T follicular helper cell (primary cell): Measurements from ENCODE around the gene PLOD3.
"Not testable (repeated sequence)": the region's sequence is repeated elsewhere in the genome, so short reads cannot be mapped to it uniquely, and the experiment has no call there.

Experiments
- DNase-seq: peaks from one replicate; pipeline ENCODE4 v3.0.0-alpha.2; 2020; ENCODE audit warnings: low read depth

Gene PLOD3

DNA sequence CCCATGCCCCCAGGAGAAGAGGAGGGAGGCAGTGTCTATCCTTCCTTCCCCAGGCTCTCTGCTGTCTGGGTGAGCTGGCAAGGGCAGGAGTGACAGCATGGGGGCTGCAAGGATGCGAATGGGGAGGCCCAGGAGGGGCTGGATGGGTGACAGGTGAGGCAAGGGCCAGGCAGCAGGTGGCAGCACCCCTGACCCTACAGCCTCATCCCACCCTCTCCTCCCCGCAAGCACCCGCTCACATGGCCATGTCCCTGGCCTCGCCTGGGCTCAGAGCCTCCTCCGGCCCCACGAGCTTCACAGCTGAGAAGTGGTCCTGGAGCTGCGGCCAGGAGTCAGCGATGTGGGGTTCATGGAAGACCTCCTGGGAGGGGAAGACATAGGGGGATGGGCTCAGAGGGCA lies 5.4 kb downstream of the PLOD3 start:
- DNase-seq = no peak

DNA sequence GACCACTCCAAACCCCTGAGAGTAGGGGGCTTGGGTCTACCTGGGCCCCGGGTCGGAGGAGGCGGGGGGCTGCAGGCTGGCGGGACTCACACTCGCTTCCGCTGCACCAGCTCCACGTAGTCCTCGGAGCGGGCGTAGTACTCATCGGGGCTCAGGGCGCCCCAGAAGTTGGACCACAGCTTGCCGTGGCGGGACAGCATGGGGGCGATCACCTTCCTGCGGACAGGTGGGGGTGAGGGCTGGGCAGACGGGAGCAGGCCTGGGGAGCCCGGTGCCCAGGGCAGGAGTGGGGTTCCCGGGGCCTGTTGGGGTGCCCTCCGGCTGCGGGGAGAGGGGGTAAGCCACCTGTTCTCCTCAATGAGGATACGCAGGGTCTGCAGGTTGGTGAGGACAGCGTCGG lies 5.9 kb downstream of the PLOD3 start:
- DNase-seq = no peak

DNA sequence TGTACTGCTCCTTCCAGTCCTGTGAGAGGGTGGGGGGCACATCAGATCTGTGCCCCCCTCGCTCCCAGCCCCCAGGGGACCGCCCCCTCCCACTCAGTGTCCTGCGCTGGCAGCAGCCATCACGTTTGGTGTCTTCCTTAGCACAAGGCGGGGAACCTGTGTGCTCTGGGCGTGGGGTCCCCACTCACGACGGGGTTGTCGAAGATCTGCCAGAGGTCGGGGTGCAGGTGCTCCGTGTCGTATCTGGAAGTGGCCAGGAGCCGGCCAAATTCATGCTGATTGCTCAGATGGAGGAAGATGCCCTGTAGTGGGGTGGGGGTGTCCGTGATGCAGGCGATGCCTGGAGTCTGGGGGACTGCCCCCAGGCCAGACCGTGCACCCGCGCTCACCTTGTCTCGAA lies 7.2 kb downstream of the PLOD3 start:
- no peak for DNase-seq

DNA sequence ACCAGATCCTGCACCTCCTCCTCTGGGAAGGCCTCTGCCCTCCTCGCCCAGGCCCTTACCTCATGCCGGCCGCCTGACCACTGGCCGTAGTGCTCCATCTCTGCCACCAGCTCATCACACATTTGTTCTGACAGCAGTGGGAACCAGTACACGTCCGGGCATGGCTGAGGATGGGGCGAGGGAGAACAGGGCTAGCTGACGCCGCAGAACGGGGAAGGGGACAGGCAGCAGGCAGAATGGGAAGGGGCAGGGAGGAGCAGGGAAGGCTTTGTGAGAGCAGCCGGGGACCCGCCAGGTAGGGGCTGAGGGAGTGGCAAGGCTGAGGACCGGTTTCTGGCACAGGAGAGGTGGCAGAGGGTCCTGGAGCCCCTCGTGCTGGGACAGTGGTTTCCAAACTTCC lies 8.6 kb downstream of the PLOD3 start:
- no peak for DNase-seq

DNA sequence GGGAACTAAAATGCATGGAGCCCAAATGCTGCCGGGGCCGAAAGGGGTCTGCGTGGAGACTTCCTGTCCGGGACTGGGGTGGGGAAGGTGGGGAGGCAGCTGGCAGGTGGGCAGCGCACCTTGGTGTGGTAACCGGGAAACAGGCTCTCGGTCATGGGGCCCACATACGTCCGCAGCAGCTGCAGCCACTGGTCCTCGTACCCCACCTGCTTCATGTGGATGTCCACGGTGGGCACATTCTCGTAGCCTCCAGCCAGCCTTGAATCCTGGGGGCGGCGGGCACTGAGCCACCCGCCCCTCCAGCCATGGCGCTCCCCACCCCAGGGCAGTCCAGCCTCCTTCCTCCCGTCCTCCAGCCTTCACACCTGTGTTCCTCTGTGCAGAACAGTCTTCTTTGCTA lies 9.9 kb downstream of the PLOD3 start:
- no peak for DNase-seq

DNA sequence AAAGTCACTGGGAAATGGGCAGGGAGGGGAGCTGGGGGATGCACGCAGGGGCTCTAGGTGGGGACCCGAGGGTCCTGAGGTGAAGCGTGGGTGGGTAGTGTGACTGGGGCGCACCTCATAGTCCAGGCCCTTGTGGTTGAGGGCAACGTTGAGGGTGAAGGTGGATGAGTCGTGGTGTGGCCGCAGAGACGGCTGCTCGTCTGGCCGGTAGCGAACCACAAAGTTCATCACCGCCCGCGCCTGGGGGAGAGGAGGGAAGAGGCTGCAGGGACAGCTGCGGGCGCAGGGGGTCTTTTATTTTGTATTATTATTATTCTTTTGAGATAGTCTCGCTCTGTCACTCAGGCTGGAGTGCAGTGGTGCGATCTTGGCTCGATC lies 10.7 kb downstream of the PLOD3 start:
- no peak for DNase-seq

DNA sequence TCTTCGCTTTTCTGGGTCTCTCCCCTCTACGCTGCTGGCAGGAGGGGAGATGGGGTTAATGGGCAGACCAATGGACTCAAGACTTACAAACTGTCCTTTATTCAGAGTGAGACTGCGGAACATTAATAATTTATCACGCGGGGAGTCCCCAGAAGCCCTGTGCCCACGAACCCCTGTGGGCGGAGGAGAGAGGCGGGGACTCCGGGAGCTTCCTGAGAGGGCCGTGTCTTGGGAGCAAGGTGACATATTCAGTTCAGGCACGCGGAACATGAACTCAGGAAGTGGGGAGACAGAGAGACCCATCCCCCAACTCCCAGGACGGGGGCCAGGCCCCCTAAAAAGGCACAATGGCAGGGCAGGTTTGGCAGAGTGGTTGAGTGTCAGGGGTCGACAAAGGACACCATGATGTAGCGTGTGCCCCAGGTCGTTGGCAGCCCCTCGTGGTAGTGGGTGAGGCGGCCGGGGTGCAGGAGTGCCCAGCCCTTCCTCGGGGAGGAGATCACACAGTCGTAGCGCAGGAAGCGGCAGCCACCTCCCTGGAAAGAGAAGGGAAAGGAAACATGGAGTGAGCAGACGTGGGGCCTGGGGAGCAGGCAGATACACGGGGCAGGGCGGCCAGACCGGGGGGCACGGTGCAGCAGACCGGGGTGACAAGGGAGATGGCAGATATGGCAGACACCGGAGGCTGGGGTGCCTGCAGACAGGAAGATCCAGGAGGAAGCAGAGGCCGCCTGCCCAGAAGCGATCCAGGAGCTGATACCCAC lies 11.3 kb downstream of the PLOD3 start:
- no peak for DNase-seq

DNA sequence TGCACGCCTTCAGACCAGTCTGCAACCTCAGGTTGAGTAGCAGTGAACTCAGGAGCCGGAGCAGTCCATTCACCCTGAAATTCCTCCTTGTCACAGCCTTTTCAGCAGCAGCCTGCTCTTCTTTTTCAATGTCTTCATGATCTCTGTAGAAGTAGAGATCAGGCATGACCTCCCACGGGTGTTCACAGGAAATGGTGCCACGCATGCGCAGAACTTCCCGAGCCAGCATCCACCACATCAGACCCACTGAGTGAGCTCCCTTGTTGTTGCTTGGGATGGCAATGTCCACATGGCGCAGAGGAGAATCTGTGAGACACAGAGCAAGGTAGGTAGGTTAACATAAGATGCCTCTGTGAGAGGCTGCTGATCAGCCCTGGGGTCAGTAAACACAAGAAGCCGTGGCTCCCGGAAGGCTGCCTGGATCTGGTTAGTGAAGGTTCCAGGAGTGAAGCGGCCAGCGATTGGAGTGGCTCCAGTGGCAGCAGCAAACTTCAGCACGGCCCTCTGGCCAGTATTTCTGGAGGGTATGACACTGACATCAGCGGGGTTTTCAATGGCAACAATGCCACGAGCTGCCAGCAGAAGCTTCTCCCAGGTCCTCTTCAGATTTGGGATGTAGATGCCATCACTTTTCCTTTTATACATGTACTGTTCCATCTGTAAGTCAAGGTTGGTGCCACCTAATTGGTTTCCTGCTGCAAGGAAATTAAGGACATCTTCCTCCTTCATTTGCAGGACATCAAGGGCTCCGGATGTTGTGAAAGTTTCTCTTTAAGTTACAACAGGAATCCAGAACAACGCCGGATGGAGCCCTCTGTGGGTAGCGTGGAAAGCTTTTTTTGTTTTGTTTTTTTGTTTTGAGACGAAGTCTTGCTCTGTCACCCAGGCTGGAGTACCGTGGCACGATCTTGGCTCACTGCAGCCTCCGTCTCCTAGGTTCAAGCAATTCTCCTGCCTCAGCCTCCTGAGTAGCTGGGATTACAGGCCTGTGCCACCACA lies 13.3 kb downstream of the PLOD3 start:
- DNase-seq = not testable (repeated sequence)

DNA sequence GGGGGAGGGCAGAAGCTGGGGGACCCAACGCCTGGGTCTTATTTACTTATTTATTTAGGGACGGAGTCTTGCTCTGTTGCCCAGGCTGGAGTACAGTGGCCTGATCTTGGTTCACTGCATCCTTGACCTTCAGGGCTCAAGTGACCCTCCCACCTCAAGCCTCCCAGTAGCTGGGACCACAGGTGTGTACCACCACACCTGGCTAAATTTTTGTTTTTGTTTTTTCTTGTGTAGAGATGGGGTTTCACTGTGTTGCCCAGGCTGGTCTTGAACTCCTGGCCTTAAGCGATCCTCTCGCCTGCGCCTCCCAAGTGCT lies 14.8 kb downstream of the PLOD3 start:
- DNase-seq = no peak

DNA sequence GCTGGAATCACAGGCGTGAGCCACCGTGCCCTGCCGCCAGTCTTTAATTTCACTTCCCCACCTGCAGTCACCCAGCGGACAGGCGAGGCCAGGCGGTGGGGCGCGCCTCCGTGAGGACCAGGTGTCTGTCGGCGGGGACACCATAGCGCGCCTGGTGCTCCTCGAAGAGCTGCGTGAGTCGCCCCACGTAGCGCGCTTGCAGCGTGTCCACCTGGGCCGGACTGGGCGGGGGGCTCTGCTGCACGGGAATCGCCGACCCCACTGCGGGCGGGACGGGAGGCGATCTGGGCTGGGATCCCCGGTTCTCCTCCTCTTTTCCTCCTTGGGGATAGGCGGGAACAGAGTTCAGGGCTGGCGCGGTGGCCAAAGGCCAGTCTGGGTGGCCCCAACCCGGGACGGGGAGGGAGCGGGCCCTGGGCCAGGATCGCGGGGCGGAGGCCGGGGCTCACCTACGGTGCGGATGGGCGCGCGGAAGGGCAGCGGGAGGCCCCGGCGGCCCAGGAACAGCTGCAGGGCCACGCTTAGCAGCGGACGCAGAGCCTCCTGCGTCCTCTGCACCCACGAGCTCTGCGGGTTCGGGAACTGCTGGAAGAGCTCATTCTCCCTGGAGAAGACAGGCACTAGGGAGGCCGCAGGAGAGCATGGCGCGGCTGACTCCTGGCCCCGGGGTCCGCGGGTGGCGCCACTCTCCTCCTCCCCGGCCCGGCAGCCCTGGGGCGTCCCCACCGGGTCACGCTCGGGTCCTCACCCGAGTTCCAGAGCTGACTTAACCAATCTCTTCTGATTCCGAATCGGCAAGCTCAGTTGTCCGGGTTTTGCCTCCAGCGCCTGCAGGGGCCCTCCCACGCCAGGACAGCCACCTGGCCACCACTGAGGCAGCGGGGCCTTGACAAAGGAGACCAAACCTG lies 15.4 kb downstream of the PLOD3 start:
- no peak for DNase-seq

DNA sequence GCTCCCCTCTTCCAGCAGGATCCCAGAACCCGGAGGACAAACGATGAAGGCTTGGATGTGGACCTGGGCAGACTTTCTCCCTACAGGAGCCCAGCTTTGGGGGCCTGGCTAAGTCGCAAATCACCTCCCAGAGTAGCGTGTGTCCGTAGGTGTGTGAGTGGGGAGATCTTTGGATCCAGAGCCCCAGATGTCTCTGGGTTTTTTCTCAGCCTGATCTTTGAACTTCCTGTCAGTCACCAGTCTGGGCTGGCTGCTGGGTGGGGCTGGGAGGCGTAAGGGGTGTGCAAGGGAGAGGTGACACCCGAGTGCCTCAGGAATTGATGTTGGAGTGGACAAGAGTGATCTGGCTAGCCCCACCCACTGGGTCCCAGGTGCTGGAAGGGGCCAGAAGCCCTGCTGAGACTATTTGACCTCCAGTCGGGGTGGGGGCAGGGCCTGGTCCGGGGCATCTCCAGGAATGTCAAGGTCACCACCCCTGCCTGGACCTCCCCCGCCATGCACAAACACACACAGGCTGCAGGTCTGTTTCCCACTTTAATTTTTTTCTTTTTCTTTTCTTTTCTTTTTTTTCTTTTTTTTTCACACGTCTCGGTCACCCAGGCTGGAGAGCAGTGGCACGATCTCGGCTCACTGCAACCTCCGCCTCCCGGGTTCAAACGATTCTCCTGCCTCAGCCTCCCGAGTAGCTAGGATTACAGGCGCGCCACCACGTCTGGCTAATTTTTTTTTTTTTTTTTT lies 16.4 kb downstream of the PLOD3 start, which contains the start of gene MOGAT3:
Gene MOGAT3 (minus strand): TSS at position 175 of the 738 bp plus-strand sequence. CDS start 182 bp downstream, outside the sequence.
- DNase-seq = no peak

DNA sequence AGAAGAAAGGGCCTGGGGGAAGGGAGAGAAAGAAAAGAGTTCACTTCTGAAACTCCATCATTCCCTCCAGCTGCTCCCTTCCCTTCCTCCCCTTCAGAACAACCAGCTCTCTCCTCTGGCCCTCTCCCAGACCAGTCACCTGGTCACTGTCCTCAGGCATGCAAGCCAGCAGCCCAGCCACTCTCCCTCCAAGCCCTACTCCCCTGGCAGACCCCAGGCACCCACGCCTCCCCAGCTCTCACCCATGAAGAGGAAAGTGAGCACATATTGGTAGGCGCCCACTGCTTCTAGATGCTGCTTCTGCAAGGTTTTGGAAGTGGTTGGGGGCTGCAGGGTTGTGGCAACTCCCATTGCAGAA lies 16.9 kb downstream of the PLOD3 start:
- DNase-seq = no peak

DNA sequence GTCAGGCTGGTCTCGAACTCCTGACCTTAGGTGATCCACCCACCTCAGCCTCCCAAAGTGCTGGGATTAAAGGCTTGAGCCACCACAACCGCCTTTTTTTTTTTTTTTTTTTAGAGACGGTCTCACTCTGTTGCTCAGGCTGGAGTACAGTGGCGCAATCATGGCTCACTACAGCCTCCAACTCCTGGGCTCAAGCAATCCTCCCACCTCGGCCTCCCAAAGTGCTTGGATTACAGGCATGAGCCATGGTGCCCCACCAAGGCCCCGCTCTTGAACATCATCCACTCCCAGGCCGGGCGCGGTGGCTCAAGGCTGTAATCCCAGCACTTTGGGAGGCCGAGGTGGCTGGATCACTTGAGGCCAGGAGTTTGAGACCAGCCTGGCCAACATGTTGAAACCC lies 17.9 kb downstream of the PLOD3 start:
- not testable (repeated sequence) for DNase-seq

DNA sequence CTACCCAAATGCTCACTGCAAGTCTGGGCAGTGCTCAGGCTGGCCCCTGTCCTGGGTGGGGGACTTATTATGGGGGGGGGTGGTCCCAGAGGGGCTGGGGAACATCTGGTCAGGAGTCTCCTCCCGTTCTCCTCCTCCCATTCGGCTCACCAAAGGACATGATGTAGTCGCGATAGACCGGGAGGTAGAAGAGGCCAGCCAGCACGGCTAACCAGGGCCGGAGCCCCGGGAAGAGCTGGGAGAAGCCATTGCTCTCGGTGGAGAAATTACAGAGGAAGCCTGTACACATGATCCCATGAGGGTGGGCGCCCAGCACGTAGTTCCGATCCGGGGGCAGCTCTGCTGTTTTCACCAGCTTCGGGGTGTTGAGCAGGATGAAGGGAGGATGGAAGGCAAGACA lies 18.9 kb downstream of the PLOD3 start:
- no peak for DNase-seq

DNA sequence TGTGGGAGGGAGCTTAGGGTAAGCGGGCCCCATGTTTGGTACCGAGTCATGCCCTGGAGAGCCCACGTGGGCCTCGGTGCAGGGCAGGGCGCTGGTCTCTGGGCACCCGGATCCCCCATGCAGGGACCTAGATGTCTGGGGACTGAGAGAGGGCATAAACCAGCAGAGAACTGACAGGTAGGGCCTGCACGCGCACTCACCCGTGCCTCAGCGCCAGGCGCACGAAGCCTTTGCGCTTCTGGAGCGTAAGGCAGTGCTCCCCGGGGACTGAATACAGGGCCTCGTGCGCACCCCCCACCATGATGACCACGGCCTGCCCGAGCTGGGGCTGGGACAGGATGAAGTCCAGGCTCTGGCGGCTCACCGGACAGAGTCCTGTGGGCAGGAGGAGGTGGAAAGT lies 19.4 kb downstream of the PLOD3 start:
- DNase-seq = no peak

DNA sequence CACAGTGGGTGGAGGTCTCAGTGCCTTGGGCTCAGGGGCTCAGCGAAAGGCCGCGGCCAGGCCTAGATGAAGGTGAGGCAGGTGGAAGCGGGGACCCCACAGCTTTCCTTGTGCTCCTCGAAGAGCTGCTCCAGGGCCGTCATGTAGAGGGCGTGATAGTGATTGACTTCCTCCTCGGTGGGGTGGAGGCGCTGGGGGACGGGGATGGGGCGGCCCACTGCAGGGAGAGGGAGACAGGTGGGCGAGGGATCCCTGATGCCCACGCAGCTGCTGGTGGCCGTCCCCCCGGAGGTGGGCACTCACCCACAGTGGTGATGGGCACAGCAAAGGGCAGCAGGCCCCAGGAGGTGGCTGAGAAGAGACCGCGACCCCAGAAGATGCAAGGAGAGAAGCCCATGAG lies 21.5 kb downstream of the PLOD3 start:
- no peak for DNase-seq

DNA sequence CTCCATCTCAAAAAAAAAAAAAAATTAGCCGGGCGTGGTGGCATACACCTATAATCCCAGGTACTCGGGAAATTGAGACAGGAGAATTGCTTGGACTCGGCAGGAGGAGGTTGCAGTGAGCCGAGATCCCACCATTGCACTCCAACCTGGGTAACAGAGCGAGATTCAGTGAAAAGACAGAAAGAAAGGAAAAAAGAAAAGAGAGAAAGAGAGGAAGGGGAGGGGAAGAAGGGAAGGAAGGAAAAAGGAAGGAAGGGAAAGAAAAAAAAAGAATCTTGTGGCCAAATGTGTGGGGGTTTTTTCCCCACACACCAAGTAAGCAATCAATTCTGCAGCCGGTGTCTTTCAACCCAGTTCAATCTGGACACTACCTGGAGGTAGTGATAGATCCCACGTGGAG lies 28.3 kb downstream of the PLOD3 start:
- no peak for DNase-seq

DNA sequence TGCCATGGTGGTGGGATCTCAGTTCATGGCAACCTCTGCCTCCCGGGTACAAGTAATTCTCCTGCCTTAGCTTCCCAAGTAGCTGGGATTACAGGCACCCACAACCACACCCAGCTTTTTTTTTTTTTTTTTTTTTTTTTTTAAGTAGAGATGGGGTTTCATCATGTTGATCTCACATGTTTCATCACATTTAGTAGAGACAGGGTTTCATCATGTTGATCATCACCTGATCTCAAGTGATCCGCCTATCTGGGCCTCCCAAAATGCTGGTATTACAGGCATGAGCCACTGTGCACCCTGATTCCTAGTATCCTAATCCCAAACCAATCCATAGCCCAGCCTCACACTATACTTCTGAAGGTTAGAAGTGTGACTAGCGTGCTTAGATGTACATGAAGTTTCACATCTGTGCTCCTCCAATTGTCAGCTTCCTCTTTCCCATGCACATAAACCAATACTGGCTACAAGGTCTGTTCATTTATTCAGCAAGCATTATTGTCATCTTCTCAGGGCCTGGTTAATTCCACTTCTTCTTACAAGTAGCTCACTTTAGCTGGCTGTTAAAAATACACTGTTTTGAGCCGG lies 30.4 kb downstream of the PLOD3 start:
- DNase-seq = no peak

DNA sequence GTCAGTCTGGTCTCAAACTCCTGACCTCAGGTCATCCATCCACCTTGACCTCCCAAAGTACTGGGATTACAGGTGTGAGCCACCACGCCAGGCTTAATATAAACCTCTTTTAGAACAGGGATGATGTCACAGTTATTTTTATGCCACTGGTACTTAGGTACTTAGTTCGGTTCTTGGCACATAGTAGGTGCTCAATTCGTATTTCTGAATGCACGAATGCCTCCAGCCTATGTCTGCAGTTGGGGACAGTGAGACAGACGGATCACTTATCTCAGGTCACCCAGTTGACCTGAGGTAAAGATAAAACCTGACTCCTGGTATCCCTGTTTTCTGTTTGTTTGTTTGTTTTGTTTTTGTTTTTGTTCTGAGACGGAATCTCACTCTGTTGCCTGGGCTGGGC lies 31.2 kb downstream of the PLOD3 start:
- no peak for DNase-seq

DNA sequence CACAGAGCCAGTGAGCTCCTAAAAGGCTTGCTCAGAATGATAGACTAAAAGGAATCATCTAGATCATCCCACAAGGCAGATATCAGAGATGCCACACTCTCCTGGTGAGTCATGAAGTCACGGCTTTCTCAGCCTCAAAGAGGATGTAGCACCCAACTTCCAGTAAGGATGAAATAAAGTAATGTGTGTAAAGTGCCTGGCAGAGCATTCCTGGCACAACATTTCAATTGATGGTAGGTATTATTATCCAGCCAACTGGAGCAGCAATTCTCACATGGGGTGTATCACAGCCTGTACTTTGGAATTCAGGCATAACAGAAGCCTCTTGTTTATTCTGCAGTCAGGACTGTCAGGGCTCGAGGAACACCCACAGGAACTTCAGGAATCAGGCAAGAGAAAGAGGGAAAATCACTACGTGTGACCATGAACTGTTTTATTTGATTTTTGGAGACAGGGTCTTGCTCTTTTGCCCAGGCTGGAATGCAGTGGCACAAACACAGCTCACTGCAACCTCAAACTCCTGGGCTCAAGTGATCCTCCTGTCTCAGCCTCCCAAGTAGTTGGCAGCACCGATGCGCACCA lies 32.0 kb downstream of the PLOD3 start:
- DNase-seq = no peak
